Pancreas (tissue), 10 donors: Measurements from ENCODE around the gene SHISA5. TPM values are rescaled to one million over a fixed set of nuclear protein-coding genes. Genes with fewer than 3 reads are reported as not detected.

Experiments
- ATAC-seq, 4 donors: fragments of 200-7000 bp; cut with Tn5 transposase; one replicate each; pipeline versions ENCODE4 v1.8.0 to v1.9.1; 2020; ENCODE audit warnings: mild to moderate bottlenecking in 4 of 4, moderate library complexity in 4 of 4
- DNase-seq, 6 donors: peaks; one replicate each; pipeline ENCODE4 v3.0.0-alpha.2; 2020
- FAIRE-seq: peaks from 2 replicates; lab custom pipeline; 2012; peaks lifted over from hg19 to GRCh38; lab: Jason Lieb, UNC
- H3K27ac ChIP-seq, 4 donors: fragments of 200-600 bp; sonication (generic); 1 replicate in 3 of 4; 2 replicates in 1 of 4; pipeline versions ENCODE4 v1.5.0 to v1.8.0; 2020
- H3K27me3 ChIP-seq, 4 donors: fragments of 200-600 bp; one replicate each; pipeline ENCODE4 v1.8.0; 2021
- H3K36me3 ChIP-seq, 3 donors: fragments of 200-600 bp; sonication (generic) in 1 of 3; one replicate each; pipeline versions ENCODE4 v1.5.0 to v1.8.0; 2020 to 2021
- H3K4me1 ChIP-seq, 3 donors: fragments of 200-600 bp; one replicate each; pipeline ENCODE4 v1.8.0; 2021
- H3K4me3 ChIP-seq, 4 donors: fragments of 200-600 bp; sonication (generic) in 2 of 4; one replicate each; pipeline versions ENCODE4 v1.5.0 to v1.8.0; 2020 to 2021
- H3K9me3 ChIP-seq, 4 donors: fragments of 200-600 bp; one replicate each; pipeline ENCODE4 v1.8.0; 2021
- WGBS, 2 donors: extraction: QIAGEN DNeasy Blood & Tissue Kit; methylation state at CpG; one replicate each; pipeline ENCODE4 v1.1.7; 2013; 5-methylcytosine and 5-hydroxymethylcytosine counted together
- intact Hi-C, 3 donors: fragments of 100-400 bp; cut with DNase I; formaldehyde crosslinking; loops; one replicate each; pipeline versions ENCODE4 v1.11.1 to v1.14.2; 2022
- polyA plus RNA-seq, 2 donors: library from polyadenylated mRNA; stranded (reverse); fragments of 200-250 nt; gene quantifications; one replicate each; pipeline ENCODE4 v1.2.3, GENCODE V29; 2013
- total RNA-seq, 6 donors: library from RNA; stranded (reverse); fragmentation: NEBNext Ultra II Directional in 4 of 6; extraction: Animal tissue kit (Norgen Biotek cat#: 25700) in 4 of 6; gene quantifications; one replicate each; pipeline versions ENCODE4 v1.2.1 to v1.2.4, GENCODE V29; 2021 to 2023
- TF ChIP-seq, protein P1 (sequence below), 4 donors: fragments of 200-600 bp; sonication (generic) in 3 of 4; IDR thresholded peaks; one replicate each; pipeline versions ENCODE4 v1.5.0 to v1.8.0; 2021; ENCODE audit warnings: antibody characterized with exemption in 4 of 4
- donor health status: healthy with polysubstance abuse.
- donor health status: DM: no; HTN: no; CAD: no; lungs with moderate emphysema.
- donor health status: DM: no; HTN: no; CAD: no.
- donor health status: control.
- donor health status: control.
- donor health status: Bipolar disorder and iron deficiency.
- donor health status: DM: yes; HTN: yes; CAD: no.
- donor health status: DM: no; HTN: no; CAD: no.
- donor health status: DM: no; HTN: no; CAD: no.
- donor health status: DM: yes; HTN: yes; CAD: no.

The SHISA5 gene
- total and polyA plus RNA-seq, 8 donors: 29.9 to 81.6 (median 45.3) TPM

GRCh38 chr3:48430708-48431101, 73.3 kb downstream of the SHISA5 start:
- Histone ChIP-seq H3K27ac (peak overlapping the region; percentile 90 to 95 (median 93)), H3K27me3 (no peaks in the 10 kb centered on the region), H3K9me3 (no peaks in the 10 kb centered on the region), H3K4me3 (no peak overlapping the region), H3K36me3 (peaks cover 0 to 4% (median 0%) of the 10 kb centered on the region in 3 donors), H3K4me1 (peaks cover 3 to 17% (median 9%) of the 10 kb centered on the region in 3 donors)
- FAIRE-seq: no peak
- intact Hi-C loops: loop anchor here in 1 of 3 donors (10.0 kb wide), 1 partner anchor 156 kb away; no protein-coding TSS in a partner anchor
- no peak for ATAC-seq
- TF ChIP-seq, protein P1, sequence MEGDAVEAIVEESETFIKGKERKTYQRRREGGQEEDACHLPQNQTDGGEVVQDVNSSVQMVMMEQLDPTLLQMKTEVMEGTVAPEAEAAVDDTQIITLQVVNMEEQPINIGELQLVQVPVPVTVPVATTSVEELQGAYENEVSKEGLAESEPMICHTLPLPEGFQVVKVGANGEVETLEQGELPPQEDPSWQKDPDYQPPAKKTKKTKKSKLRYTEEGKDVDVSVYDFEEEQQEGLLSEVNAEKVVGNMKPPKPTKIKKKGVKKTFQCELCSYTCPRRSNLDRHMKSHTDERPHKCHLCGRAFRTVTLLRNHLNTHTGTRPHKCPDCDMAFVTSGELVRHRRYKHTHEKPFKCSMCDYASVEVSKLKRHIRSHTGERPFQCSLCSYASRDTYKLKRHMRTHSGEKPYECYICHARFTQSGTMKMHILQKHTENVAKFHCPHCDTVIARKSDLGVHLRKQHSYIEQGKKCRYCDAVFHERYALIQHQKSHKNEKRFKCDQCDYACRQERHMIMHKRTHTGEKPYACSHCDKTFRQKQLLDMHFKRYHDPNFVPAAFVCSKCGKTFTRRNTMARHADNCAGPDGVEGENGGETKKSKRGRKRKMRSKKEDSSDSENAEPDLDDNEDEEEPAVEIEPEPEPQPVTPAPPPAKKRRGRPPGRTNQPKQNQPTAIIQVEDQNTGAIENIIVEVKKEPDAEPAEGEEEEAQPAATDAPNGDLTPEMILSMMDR (IDR thresholded peaks at IDR 0.05): no peak
- DNase-seq: peak in 2 of 6 donors; percentile 29 to 60
- WGBS, 2 donors: 48 to 64% methylated on average over 1 of the region's 1 CpG

- Histone ChIP-seq H3K4me1 (peaks cover 3 to 17% (median 9%) of the 10 kb centered on the region in 3 donors), H3K36me3 (peaks cover 0 to 4% (median 0%) of the 10 kb centered on the region in 3 donors), H3K27ac (peak within 1 kb of the TSS; percentile 90 to 95 (median 93)), H3K9me3 (no peaks in the 10 kb centered on the region), H3K4me3 (peak within 1 kb of the TSS; percentile 68 to 87 (median 85)), H3K27me3 (no peaks in the 10 kb centered on the region)
- 4 to 5% methylated on average over 11 to 15 of the region's 15 CpGs for WGBS, 2 donors
- TF ChIP-seq, protein P1 (IDR thresholded peaks at IDR 0.05): no peak
- intact Hi-C loops: loop anchor here in 1 of 3 donors (10.0 kb wide), 1 partner anchor 155 kb away; no protein-coding TSS in a partner anchor
- peak; percentile 53 to 75 (median 70) for ATAC-seq
- DNase-seq: peak; percentile 71 to 88 (median 84)
- no peak for FAIRE-seq
Measured at GRCh38 chr3:48429960-48430707, 73.8 kb downstream of the SHISA5 start, which contains the start of gene PLXNB1. PLXNB1 (minus strand) TSS chr3:48430086; CDS start chr3:48424611, 5,475 bp downstream.

- no peak for FAIRE-seq
Measured at GRCh38 chr3:48429317-48429959, 74.5 kb downstream of the SHISA5 start.

GRCh38 chr3:48428572-48429316, 75.2 kb downstream of the SHISA5 start:
- 1 to 2% methylated on average over 54 to 60 of the region's 60 CpGs for WGBS, 2 donors
- peaks cover 0 to 5% (median 0%) of the 10 kb centered on the region in 3 donors for H3K36me3 ChIP-seq
- DNase-seq (peak; percentile 70 to 90 (median 77)), FAIRE-seq (no peak), ATAC-seq (peak; percentile 51 to 75 (median 73))
- TF ChIP-seq, protein P1 (IDR thresholded peaks at IDR 0.05): no peak
- peaks cover 3 to 17% (median 9%) of the 10 kb centered on the region in 3 donors for H3K4me1 ChIP-seq
- no peaks in the 10 kb centered on the region for H3K27me3 ChIP-seq
- H3K9me3 ChIP-seq: no peaks in the 10 kb centered on the region
- H3K27ac ChIP-seq: peak overlapping the region; percentile 90 to 95 (median 93)
- H3K4me3 ChIP-seq: peak overlapping the region; percentile 68 to 87 (median 85)
- intact Hi-C loops: no loop called here

More at GRCh38 chr3:48429317-48429959, 74.5 kb downstream of the SHISA5 start:
- TF ChIP-seq, protein P1 (IDR thresholded peaks at IDR 0.05): no peak
- H3K27me3 ChIP-seq: no peaks in the 10 kb centered on the region
- H3K4me3 ChIP-seq: peak overlapping the region; percentile 68 to 87 (median 85)
- H3K9me3 ChIP-seq: no peaks in the 10 kb centered on the region
- H3K36me3 ChIP-seq: peaks cover 0 to 4% (median 0%) of the 10 kb centered on the region in 3 donors
- intact Hi-C loops: no loop called here
- WGBS, 2 donors: 1% methylated on average over 42 to 86 of the region's 86 CpGs
- peaks cover 3 to 17% (median 9%) of the 10 kb centered on the region in 3 donors for H3K4me1 ChIP-seq
- ATAC-seq (peak; percentile 61 to 68 (median 65)), DNase-seq (peak; percentile 79 to 94 (median 86))
- H3K27ac ChIP-seq: peak overlapping the region; percentile 90 to 95 (median 93)
